ENCODE data around the gene MICAL2.

The MICAL2 gene

GRCh38 chr11:12245091-12245490 is 134.7 kb downstream of the MICAL2 start:
- no peak for DNase-seq (ENCODE audit: low read depth, low spot score)

GRCh38 chr11:12245549-12246016 is 135.2 kb downstream of the MICAL2 start:
- no peak for DNase-seq (ENCODE audit: low read depth, low spot score)

GRCh38 chr11:12246147-12246546 is 135.8 kb downstream of the MICAL2 start:
- no peak for DNase-seq (ENCODE audit: low read depth, low spot score)

GRCh38 chr11:12246989-12247388 is 136.6 kb downstream of the MICAL2 start:
- DNase-seq (ENCODE audit: low read depth, low spot score), result no peak

- DNase-seq (ENCODE audit: low read depth, low spot score), result no peak
Measured at GRCh38 chr11:12247543-12248254, 137.3 kb downstream of the MICAL2 start.

- DNase-seq (ENCODE audit: low read depth, low spot score), result no peak
Measured at GRCh38 chr11:12248330-12248729, 137.9 kb downstream of the MICAL2 start.

GRCh38 chr11:12249590-12250260 is 139.3 kb downstream of the MICAL2 start:
- DNase-seq (ENCODE audit: low read depth, low spot score), result no peak

- no peak for DNase-seq (ENCODE audit: low read depth, low spot score)
Measured at GRCh38 chr11:12251666-12252560, 141.5 kb downstream of the MICAL2 start.

GRCh38 chr11:12253843-12254281 is 143.5 kb downstream of the MICAL2 start:
- no peak for DNase-seq (ENCODE audit: low read depth, low spot score)

GRCh38 chr11:12258451-12258850 is 148.1 kb downstream of the MICAL2 start:
- DNase-seq (ENCODE audit: low read depth, low spot score), result no peak

- no peak for DNase-seq (ENCODE audit: low read depth, low spot score)
Measured at GRCh38 chr11:12259956-12260355, 149.6 kb downstream of the MICAL2 start.

GRCh38 chr11:12260731-12261521 is 150.5 kb downstream of the MICAL2 start:
- DNase-seq (ENCODE audit: low read depth, low spot score), result no peak

GRCh38 chr11:12261551-12261950 is 151.2 kb downstream of the MICAL2 start:
- no peak for DNase-seq (ENCODE audit: low read depth, low spot score)

- no peak for DNase-seq (ENCODE audit: low read depth, low spot score)
Measured at GRCh38 chr11:12263141-12263693, 152.8 kb downstream of the MICAL2 start.

- no peak for DNase-seq (ENCODE audit: low read depth, low spot score)
Measured at GRCh38 chr11:12264361-12264760, 154.0 kb downstream of the MICAL2 start.

- DNase-seq (ENCODE audit: low read depth, low spot score), result no peak
Measured at GRCh38 chr11:12266132-12266531, 155.7 kb downstream of the MICAL2 start.

GRCh38 chr11:12266943-12267342 is 156.6 kb downstream of the MICAL2 start:
- DNase-seq (ENCODE audit: low read depth, low spot score), result no peak

GRCh38 chr11:12267921-12268320 is 157.5 kb downstream of the MICAL2 start:
- no peak for DNase-seq (ENCODE audit: low read depth, low spot score)

GRCh38 chr11:12269104-12269441 is 158.7 kb downstream of the MICAL2 start:
- no peak for DNase-seq (ENCODE audit: low read depth, low spot score)

- no peak for DNase-seq (ENCODE audit: low read depth, low spot score)
Measured at GRCh38 chr11:12269446-12270214, 159.2 kb downstream of the MICAL2 start.
